Stomach (tissue), 9 donors: ENCODE results near the gene FRMD1. TPM values are rescaled to one million over a fixed set of nuclear protein-coding genes. Genes with fewer than 3 reads are reported as not detected.

Source experiments
- DNase-seq, 2 donors: peaks; one replicate each; pipeline versions ENCODE4 v3.0.0 to v3.0.0-alpha.2; 2013 to 2019
- H3K27ac ChIP-seq, 5 donors: fragments of 200-600 bp in 4 of 5; sonication (generic) in 4 of 5; one replicate each; pipeline ENCODE4 v1.5.1; 2013 to 2019; ENCODE audit warnings: mild to moderate bottlenecking in 1 of 5, moderate library complexity in 1 of 5
- H3K27me3 ChIP-seq, 3 donors: fragments of 200-600 bp; sonication (generic); one replicate each; pipeline ENCODE4 v1.5.1; 2017 to 2019; ENCODE audit warnings: mixed run types in 1 of 3
- H3K36me3 ChIP-seq, 4 donors: fragments of 200-600 bp; sonication (generic); 1 replicate in 3 of 4; 2 replicates in 1 of 4; pipeline ENCODE4 v1.5.1; 2016 to 2019
- H3K4me1 ChIP-seq, 4 donors: fragments of 200-600 bp; sonication (generic); one replicate each; pipeline ENCODE4 v1.5.1; 2016 to 2019
- H3K4me3 ChIP-seq, 4 donors: fragments of 200-600 bp; sonication (generic) in 3 of 4; one replicate each; pipeline ENCODE4 v1.5.1; 2016 to 2019; ENCODE audit warnings: mild to moderate bottlenecking in 1 of 4
- H3K9me3 ChIP-seq, 4 donors: fragments of 200-600 bp; sonication (generic); one replicate each; pipeline ENCODE4 v1.5.1; 2016 to 2019
- CTCF ChIP-seq, 7 experiments: fragments of 450-650 bp in 4 of 7; fragments of 200-600 bp in 3 of 7; sonication (generic) in 3 of 7; IDR thresholded peaks; one replicate each; pipeline ENCODE4 v1.5.1; 2016 to 2019; ENCODE audit warnings: antibody characterized with exemption in 7 of 7, control low read depth in 2 of 7, mild to moderate bottlenecking in 1 of 7
- EP300 ChIP-seq: sonication (generic); formaldehyde crosslinking; IDR thresholded peaks from one replicate; pipeline ENCODE4 v1.6.1; 2017; ENCODE audit warnings: antibody characterized with exemption
- POLR2A ChIP-seq, 4 donors: fragments of 450-650 bp; IDR thresholded peaks; one replicate each; pipeline ENCODE4 v1.6.1; 2016; ENCODE audit warnings: antibody characterized with exemption in 4 of 4, control low read depth in 2 of 4, mild to moderate bottlenecking in 1 of 4, moderate library complexity in 1 of 4
- POLR2AphosphoS5 ChIP-seq, 3 donors: sonication (generic); formaldehyde crosslinking; IDR thresholded peaks; one replicate each; pipeline ENCODE4 v1.6.1; 2016; ENCODE audit warnings: antibody characterized with exemption in 3 of 3
- WGBS, 5 donors: extraction: QIAGEN DNeasy Blood & Tissue Kit in 3 of 5; methylation state at CpG; one replicate each; pipeline versions ENCODE4 v1.1.5 to v1.1.7; 2013 to 2018; 5-methylcytosine and 5-hydroxymethylcytosine counted together
- intact Hi-C: fragments of 100-400 bp; cut with DNase I; formaldehyde crosslinking; loops from one replicate; pipeline ENCODE4 v1.15.1; 2023; ENCODE audit warnings: low total_unique reads
- polyA plus RNA-seq, 3 donors: library from polyadenylated mRNA; stranded (reverse); fragments of 200-250 nt; gene quantifications; one replicate each; pipeline ENCODE4 v1.2.3, GENCODE V29; 2013
- total RNA-seq, 5 donors: library from RNA; depleted of rRNA; stranded (reverse); fragments of >200 nt; gene quantifications; one replicate each; pipeline versions ENCODE4 v1.1.0 to v1.2.3, GENCODE V29; 2014 to 2016
- donor health status: healthy with polysubstance abuse.
- donor health status: Bipolar disorder and iron deficiency.
- donor health status: healthy.

FRMD1 gene
- total and polyA plus RNA-seq, 8 donors: 0.43 to 42.9 (median 7.7) TPM

- no peaks in the 10 kb centered on the region for H3K27me3 ChIP-seq
- intact Hi-C loops: no loop called here
- TF ChIP-seq CTCF (IDR thresholded peaks at IDR 0.05) (no peak), POLR2A (IDR thresholded peaks at IDR 0.05) (no peak), EP300 (no peak), POLR2AphosphoS5 (IDR thresholded peaks at IDR 0.05) (peak in 1 of 3 donors; percentile 11)
- WGBS, 5 donors: 51 to 61% (median 60%) methylated on average over 12 of the region's 12 CpGs
- H3K9me3 ChIP-seq: no peaks in the 10 kb centered on the region
- no peaks in the 10 kb centered on the region for H3K36me3 ChIP-seq
- peak in 1 of 2 donors; percentile 40 for DNase-seq
- no peak overlapping the region for H3K4me3 ChIP-seq
- H3K4me1 ChIP-seq: peaks cover 7 to 18% (median 8%) of the 10 kb centered on the region in 4 donors
- H3K27ac ChIP-seq: peak overlapping the region; percentile 12 to 55 (median 50)
These were observed 46.8 kb downstream of the FRMD1 start for GRCh38 chr6:168032005-168032760.

- Histone ChIP-seq H3K27me3 (no peaks in the 10 kb centered on the region), H3K4me1 (peaks cover 7 to 18% (median 8%) of the 10 kb centered on the region in 4 donors), H3K36me3 (no peaks in the 10 kb centered on the region), H3K4me3 (no peak overlapping the region), H3K27ac (peak overlapping the region in 3 of 5 donors; percentile 50 to 55 (median 51)), H3K9me3 (no peaks in the 10 kb centered on the region)
- 72 to 84% (median 82%) methylated on average over 14 of the region's 14 CpGs for WGBS, 5 donors
- TF ChIP-seq POLR2A (IDR thresholded peaks at IDR 0.05) (no peak), EP300 (no peak), POLR2AphosphoS5 (IDR thresholded peaks at IDR 0.05) (no peak), CTCF (IDR thresholded peaks at IDR 0.05) (no peak)
- peak in 1 of 2 donors; percentile 13 for DNase-seq
- intact Hi-C loops: no loop called here
These were observed 47.5 kb downstream of the FRMD1 start for GRCh38 chr6:168031411-168031971.

GRCh38 chr6:168030908-168031307, 48.1 kb downstream of the FRMD1 start:
- TF ChIP-seq POLR2AphosphoS5 (IDR thresholded peaks at IDR 0.05) (no peak), EP300 (no peak), POLR2A (IDR thresholded peaks at IDR 0.05) (no peak), CTCF (IDR thresholded peaks at IDR 0.05) (no peak)
- WGBS, 5 donors: 39 to 87% (median 76%) methylated on average over 2 of the region's 2 CpGs
- peak in 1 of 2 donors; percentile 2 for DNase-seq
- H3K27ac ChIP-seq: no peak overlapping the region
- H3K4me1 ChIP-seq: peaks cover 1 to 12% (median 4%) of the 10 kb centered on the region in 4 donors
- no peaks in the 10 kb centered on the region for H3K9me3 ChIP-seq
- intact Hi-C loops: no loop called here
- H3K36me3 ChIP-seq: no peaks in the 10 kb centered on the region
- H3K27me3 ChIP-seq: no peaks in the 10 kb centered on the region
- no peak overlapping the region for H3K4me3 ChIP-seq

GRCh38 chr6:168030218-168030746, 48.7 kb downstream of the FRMD1 start:
- intact Hi-C loops: no loop called here
- DNase-seq: no peak
- WGBS, 5 donors: 48 to 64% (median 61%) methylated on average over 5 of the region's 5 CpGs
- Histone ChIP-seq H3K27me3 (no peaks in the 10 kb centered on the region), H3K9me3 (no peaks in the 10 kb centered on the region), H3K27ac (no peak overlapping the region), H3K4me3 (no peak overlapping the region), H3K4me1 (peaks cover 0 to 6% (median 0%) of the 10 kb centered on the region in 4 donors), H3K36me3 (no peaks in the 10 kb centered on the region)
- no peak for TF ChIP-seq EP300
- no peak for TF ChIP-seq CTCF (IDR thresholded peaks at IDR 0.05)
- TF ChIP-seq POLR2AphosphoS5 (IDR thresholded peaks at IDR 0.05): no peak
- TF ChIP-seq POLR2A (IDR thresholded peaks at IDR 0.05): no peak
